Transverse colon (tissue), 4 donors: ENCODE data around the gene CEP152.
"Not testable (repeated sequence)": the region's sequence is repeated elsewhere in the genome, so short reads cannot be mapped to it uniquely, and the experiment has no call there.

Experiments used
- CTCF ChIP-seq, 5 experiments: fragments of 200-600 bp in 3 of 5; fragments of 450-650 bp in 2 of 5; sonication (generic) in 3 of 5; IDR thresholded peaks; 1 replicate in 2 of 5; 2 replicates in 3 of 5; pipeline ENCODE4 v1.5.1; 2016 to 2017; ENCODE audit warnings: antibody characterized with exemption in 5 of 5, inconsistent platforms in 3 of 5, mild to moderate bottlenecking in 2 of 5, moderate library complexity in 1 of 5
- EP300 ChIP-seq: sonication (generic); formaldehyde crosslinking; IDR thresholded peaks from one replicate; pipeline ENCODE4 v1.6.1; 2017; ENCODE audit warnings: antibody characterized with exemption, low read depth
- POLR2A ChIP-seq: fragments of 450-650 bp; IDR thresholded peaks from one replicate; pipeline ENCODE4 v1.6.1; 2016; ENCODE audit warnings: antibody characterized with exemption, mild to moderate bottlenecking, moderate library complexity
- POLR2AphosphoS5 ChIP-seq, 3 donors: sonication (generic); formaldehyde crosslinking; IDR thresholded peaks; one replicate each; pipeline ENCODE4 v1.6.1; 2016; ENCODE audit warnings: antibody characterized with exemption in 3 of 3

GRCh38 chr15:48790466-48791115 lies 20.3 kb downstream of the CEP152 start:
- not testable (repeated sequence) for TF ChIP-seq POLR2A; CTCF (IDR thresholded peaks at IDR 0.05); POLR2AphosphoS5 (IDR thresholded peaks at IDR 0.05); EP300
